Eye (tissue), 1 donor: ENCODE measurements around the gene NFKB1.
A peak's percentile ranks its signal among the peaks of the same experiment; 100 is the strongest.
"Not testable (repeated sequence)": the region's sequence is repeated elsewhere in the genome, so short reads cannot be mapped to it uniquely, and the experiment has no call there.

ENCODE experiments used
- DNase-seq: peaks from one replicate; pipeline ENCODE4 v3.0.0-alpha.2; 2015

Gene NFKB1

GRCh38 chr4:102500696-102501446, at the start of gene NFKB1:
NFKB1 (plus strand) TSS chr4:102501359; CDS start chr4:102525519, 24,160 bp downstream.
- DNase-seq: peak; percentile 92

GRCh38 chr4:102452854-102453253, 48.3 kb upstream of the NFKB1 start:
- no peak for DNase-seq

- DNase-seq: no peak
Observed at GRCh38 chr4:102453827-102454226, 47.3 kb upstream of the NFKB1 start.

DNA sequence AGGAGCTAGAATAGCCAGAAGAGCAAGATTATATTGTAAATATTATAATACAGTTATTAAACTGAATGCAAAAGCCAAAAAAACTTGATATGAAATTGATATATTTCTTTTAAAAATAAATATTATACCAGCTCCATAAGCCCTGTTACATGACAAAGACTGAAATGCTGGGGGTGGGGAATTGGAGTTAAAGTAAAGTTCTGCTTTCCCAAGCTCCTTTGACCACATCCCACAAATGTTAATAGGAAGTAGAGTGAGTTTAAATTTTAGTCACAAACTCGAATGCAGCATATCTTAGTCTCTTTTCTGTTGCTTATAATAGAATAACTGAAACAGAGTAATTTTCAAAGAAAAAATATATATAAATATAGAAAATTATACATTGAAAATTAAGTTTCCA, 46.9 kb upstream of the NFKB1 start:
- no peak for DNase-seq

DNA sequence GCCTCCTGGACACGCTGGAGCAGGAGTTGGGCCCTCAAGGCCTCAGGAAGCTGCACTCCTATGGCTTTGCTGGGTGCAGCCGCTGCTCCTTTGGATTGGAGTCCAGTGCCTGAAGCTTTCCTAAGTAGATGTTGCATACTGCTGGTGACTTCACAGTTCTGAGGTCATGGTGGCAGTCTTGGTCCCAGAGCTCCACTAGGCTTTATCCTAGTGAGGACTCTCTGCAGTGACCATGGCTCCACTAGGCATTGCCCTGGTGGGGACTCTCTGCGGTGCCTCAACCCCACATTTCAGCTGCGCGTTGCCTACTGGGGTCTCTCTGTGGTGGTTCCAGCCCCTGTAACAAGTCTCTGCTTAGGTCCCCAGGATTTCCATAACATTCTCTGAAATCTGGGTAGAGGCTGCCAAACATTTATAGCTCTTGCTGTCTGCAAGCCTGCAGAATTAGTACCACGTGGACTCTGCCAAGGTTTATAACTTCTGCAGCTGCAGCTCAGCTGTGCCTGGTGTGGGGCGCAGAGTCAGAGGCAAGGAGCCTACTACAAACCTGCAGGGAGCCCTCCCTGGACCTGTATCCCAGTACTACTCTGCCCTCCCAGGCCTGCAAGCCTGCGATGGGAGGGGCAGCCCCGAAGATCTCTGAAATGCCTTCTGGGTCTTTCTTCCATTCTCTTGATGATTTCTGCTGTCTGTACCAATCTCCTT, 46.0 kb upstream of the NFKB1 start:
- DNase-seq: no peak

- no peak for DNase-seq
Observed at GRCh38 chr4:102455750-102456149, 45.4 kb upstream of the NFKB1 start.

DNA sequence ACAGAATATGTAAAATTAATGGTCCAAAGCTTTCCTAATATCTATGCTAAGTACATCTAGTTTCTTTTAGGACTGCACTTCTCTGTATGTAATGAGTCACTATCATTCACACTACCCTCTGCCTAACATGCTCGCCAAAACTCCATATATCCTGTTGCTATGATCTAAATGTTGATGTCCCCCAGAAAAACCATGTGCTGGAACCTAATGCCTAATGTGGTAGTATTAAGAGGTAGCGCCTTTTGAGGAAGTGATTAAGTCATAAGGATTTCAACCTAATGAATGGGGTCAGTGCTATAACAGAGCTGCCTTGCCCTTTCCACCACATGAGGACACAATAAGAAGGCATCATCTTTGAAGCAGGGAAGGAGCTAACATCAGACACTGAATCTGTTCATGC, 34.9 kb upstream of the NFKB1 start:
- no peak for DNase-seq

DNA sequence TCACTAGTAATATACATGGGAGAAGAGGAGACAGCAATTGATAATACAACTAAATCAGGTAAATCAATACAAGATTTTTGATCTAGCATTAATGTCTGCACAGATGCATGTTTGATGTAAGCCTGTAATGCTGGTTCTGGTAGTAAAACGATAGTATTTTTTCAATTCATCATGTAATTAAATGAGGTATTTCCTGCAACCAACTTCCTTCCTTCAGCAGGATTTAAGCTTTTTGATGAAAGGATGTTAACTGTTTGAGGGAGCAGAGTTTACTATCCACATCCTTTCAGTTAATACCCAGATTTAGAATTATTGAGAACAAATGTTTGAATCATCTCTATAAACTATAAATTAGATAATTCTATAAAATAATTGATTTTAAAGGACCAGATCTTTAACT, 31.4 kb upstream of the NFKB1 start:
- no peak for DNase-seq

- DNase-seq: no peak
Observed at GRCh38 chr4:102472441-102473013, 28.6 kb upstream of the NFKB1 start.

- DNase-seq: no peak
Observed at GRCh38 chr4:102473476-102473875, 27.7 kb upstream of the NFKB1 start.

GRCh38 chr4:102474736-102475504, 26.2 kb upstream of the NFKB1 start:
- no peak for DNase-seq

DNA sequence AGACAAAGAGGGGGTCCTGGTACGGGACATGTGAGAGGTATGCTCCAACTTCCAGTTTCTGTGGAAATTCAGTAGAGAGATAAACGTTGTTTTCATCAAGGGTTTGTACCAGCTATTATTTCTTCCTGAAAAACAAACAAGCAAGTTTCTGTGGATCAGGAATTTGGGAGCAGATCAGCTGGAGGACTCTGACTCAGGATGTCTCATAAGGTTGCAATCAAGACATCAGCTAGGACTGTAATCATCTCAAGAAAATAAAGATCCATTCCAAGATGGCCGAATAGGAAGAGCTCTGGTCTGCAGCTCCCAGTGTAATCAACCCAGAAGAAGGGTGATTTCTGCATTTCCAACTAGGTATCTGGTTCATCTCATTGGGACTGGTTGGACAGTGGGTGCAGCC, 23.5 kb upstream of the NFKB1 start:
- no peak for DNase-seq

DNA sequence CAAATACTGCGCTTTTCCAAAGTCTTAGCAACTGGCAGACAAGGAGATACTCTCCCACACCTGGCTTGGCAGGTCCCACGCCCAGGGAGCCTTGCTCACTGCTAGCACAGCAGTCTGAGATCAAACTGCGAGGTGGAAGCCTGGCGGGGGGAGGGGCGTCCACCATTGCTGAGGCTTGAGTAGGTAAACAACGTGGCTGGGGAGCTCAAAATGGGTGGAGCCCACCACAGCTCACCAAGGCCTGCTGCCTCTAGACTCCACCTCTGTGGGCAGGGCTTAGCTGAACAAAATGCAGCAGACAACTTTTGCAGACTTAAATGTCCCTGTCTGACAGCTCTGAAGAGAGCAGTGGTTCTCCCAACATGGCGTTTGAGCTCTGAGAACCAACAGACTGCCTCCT, 23.0 kb upstream of the NFKB1 start:
- DNase-seq: no peak

DNA sequence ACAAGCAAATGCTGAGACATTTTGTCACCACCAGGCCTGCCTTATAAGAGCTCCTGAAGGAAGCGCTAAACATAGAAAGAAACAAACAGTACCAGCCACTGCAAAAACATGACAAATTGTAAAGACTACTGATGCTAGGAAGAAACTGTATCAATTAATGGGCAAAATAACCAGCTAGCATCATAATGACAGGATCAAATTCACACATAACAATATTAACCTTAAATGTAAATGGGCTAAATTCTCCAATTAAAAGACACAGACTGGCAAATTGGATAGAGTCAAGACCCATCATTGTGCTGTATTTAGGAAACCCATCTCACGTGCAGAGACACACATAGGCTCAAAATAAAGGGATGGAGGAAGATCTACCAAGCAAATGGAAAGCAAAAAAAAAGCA, 21.3 kb upstream of the NFKB1 start:
- DNase-seq: not testable (repeated sequence)

DNA sequence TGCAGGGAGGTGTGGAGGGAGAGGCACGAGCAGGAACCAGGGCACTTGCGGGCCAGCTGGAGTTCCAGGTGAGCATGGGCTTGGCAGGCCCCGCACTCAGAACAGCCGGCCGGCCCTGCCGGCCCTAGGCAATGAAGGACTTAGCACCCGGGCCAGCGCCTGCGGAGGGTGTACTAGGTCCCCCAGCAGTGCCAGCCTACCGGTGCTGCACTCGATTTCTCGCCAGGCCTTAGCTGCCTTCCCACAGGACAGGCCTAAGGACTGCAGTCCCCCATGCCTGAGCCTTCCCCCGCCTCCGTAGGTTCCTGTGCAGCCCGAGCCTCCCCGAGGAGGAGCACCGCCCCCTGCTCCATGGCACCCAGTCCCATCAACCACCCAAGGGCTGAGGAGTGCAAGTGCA, 18.0 kb upstream of the NFKB1 start:
- DNase-seq: no peak

DNA sequence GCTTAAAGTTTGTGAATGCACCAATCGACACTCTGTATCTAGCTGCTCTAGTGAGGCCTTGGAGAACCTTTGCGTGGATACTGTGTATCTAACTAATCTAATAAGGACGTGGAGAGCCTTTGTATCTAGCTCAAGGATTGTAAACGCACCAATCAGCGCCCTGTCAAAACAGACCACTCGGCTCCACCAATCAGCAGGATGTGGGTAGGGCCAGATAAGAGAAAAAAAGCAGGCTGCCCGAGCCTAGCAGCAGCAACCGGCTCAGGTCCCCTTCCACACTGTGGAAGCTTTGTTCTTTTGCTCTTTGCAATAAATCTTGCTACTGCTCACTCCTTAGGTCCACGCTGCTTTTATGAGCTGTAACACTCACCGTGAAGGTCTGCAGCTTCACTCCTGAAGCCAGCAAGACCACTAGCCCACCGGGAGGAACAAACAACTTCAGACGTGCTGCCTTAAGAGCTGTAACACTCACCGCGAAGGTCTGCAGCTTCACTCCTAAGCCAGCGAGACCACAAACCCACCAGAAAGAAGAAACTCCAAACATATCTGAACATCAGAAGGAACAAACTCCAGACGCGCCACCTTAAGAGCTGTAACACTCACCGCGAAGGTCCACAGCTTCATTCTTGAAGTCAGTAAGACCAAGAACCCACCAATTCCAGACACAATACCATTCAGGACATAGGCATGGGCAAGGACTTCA, 17.0 kb upstream of the NFKB1 start:
- DNase-seq: not testable (repeated sequence)

GRCh38 chr4:102492531-102493241, 8.5 kb upstream of the NFKB1 start:
- DNase-seq: no peak

DNA sequence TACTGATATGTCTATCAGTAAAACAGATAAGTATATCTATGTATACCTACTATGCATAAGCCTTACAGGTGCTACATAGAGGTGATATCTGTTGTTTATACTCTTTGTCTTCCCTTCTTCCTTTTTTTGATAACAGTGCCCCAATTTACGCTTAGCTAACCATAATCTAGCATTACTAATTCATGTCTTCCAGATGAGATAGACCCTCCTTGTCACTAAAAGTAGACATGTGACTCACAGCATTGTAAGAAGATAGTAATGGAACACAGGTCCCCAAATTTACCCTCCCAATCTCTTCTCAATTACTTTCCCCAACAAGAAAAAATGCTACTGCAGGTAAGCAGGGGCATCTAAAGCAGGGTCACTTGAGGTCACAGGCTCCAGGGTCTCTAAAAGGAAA, 7.9 kb upstream of the NFKB1 start:
- DNase-seq: no peak

GRCh38 chr4:102493794-102494193, 7.4 kb upstream of the NFKB1 start:
- no peak for DNase-seq

DNA sequence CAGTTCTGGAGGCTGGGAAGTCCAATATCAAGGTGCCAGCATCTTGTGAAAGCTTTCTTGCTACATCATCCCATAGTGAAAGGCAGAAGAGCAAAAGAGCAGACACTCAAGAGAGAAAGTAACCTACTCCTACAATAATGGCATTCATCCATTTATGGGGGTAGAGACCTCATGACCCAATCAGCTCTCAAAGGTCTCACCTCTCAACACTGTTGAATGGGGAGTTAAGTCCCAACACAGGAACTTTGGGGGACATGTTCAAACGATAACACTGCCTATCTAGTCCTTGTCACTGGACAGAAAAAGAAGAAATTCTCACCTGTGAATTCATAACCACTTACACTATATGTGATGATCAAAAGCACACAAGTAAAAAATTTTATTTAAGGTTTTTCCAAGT, 6.6 kb upstream of the NFKB1 start:
- no peak for DNase-seq

- no peak for DNase-seq
Observed at GRCh38 chr4:102497986-102498385, 3.2 kb upstream of the NFKB1 start.

GRCh38 chr4:102500352-102500695, 835 bp upstream of the NFKB1 start:
- DNase-seq: no peak

GRCh38 chr4:102501447-102501696, 213 bp downstream of the NFKB1 start:
- DNase-seq: no peak
